Keratinocyte (primary cell): ENCODE measurements around the gene VPS37B. TPM values are rescaled to one million over a fixed set of nuclear protein-coding genes. Genes with fewer than 3 reads are reported as not detected.

Experiments used
- DNase-seq: peaks from one replicate; pipeline ENCODE4 v3.0.0-alpha.2; 2011; ENCODE audit warnings: low read depth, missing footprints, low spot score
- FAIRE-seq: peaks from 2 replicates; lab custom pipeline; 2011; peaks lifted over from hg19 to GRCh38; lab: Jason Lieb, UNC
- H2AFZ ChIP-seq: 2 replicates; pipeline ENCODE4 v1.6.0; 2012; ENCODE audit warnings: low read length, control low read depth, inconsistent platforms; ENCODE audit not compliant: control insufficient read depth
- H3K27ac ChIP-seq: 2 replicates; pipeline ENCODE4 v1.5.1; 2011; ENCODE audit warnings: low read length; ENCODE audit not compliant: control insufficient read depth, insufficient read depth
- H3K27me3 ChIP-seq: 3 replicates; pipeline ENCODE4 v1.6.0; 2011; ENCODE audit warnings: low read length; ENCODE audit not compliant: control insufficient read depth, insufficient read depth; ENCODE audit errors: extremely low read depth
- H3K36me3 ChIP-seq, 2 experiments: 2 replicates in 1 of 2; 3 replicates in 1 of 2; pipeline ENCODE4 v1.5.1; 2011; ENCODE audit warnings: low read length in 2 of 2, mild to moderate bottlenecking in 1 of 2; ENCODE audit not compliant: control insufficient read depth in 2 of 2, insufficient read depth in 2 of 2; ENCODE audit errors: extremely low read depth in 1 of 2
- H3K4me1 ChIP-seq: 3 replicates; pipeline ENCODE4 v1.5.1; 2011; ENCODE audit warnings: low read length; ENCODE audit not compliant: control insufficient read depth, insufficient read depth; ENCODE audit errors: extremely low read depth
- H3K4me2 ChIP-seq: 3 replicates; pipeline ENCODE4 v1.6.0; 2011; ENCODE audit warnings: low read depth, low read length; ENCODE audit not compliant: control insufficient read depth, insufficient read depth; ENCODE audit errors: extremely low read depth
- H3K4me3 ChIP-seq, 3 experiments: fragments of 200-600 bp in 1 of 3; sonication (generic) in 1 of 3; 2 replicates in 2 of 3; 3 replicates in 1 of 3; pipeline ENCODE4 v1.5.1; 2011 to 2016; ENCODE audit warnings: low read length in 3 of 3, mild to moderate bottlenecking in 3 of 3, control low read depth in 2 of 3, inconsistent platforms in 1 of 3, low read depth in 1 of 3, mixed read lengths in 1 of 3, mixed run types in 1 of 3, moderate library complexity in 1 of 3; ENCODE audit not compliant: control insufficient read depth in 2 of 3, insufficient read depth in 2 of 3; ENCODE audit errors: extremely low read depth in 1 of 3
- H3K79me2 ChIP-seq: 2 replicates; pipeline ENCODE4 v1.6.0; 2012; ENCODE audit warnings: low read length; ENCODE audit not compliant: control insufficient read depth, insufficient read depth
- H3K9ac ChIP-seq: 3 replicates; pipeline ENCODE4 v1.6.0; 2011; ENCODE audit warnings: low read length; ENCODE audit not compliant: control insufficient read depth, insufficient read depth; ENCODE audit errors: extremely low read depth
- H3K9me1 ChIP-seq: 3 replicates; pipeline ENCODE4 v1.6.0; 2011; ENCODE audit warnings: low read length; ENCODE audit not compliant: control insufficient read depth, insufficient read depth; ENCODE audit errors: extremely low read depth
- H3K9me3 ChIP-seq: 2 replicates; pipeline ENCODE4 v1.5.1; 2012; ENCODE audit warnings: low read depth, low read length; ENCODE audit not compliant: control insufficient read depth
- H4K20me1 ChIP-seq: 3 replicates; pipeline ENCODE4 v1.6.0; 2011; ENCODE audit warnings: low read length; ENCODE audit not compliant: control insufficient read depth, insufficient read depth; ENCODE audit errors: extremely low read depth
- EZH2 ChIP-seq: IDR thresholded peaks from one replicate; pipeline ENCODE4 v1.6.1; 2012; ENCODE audit warnings: inconsistent platforms, mild to moderate bottlenecking, low read length, moderate library complexity
- dilution Hi-C: fragments of 300-500 bp; cut with MboI; formaldehyde crosslinking; loops from one replicate; pipeline ENCODE4 v1.7.0; 2020; ENCODE audit warnings: low sequenced_read_pairs; ENCODE audit not compliant: extremely low pct_ligation_motif_present
- polyA plus RNA-seq, 5 experiments: library from polyadenylated mRNA; depleted of rRNA in 3 of 5; stranded (reverse) in 3 of 5; stranded (forward) in 1 of 5; unstranded in 1 of 5; fragments of >200 nt; gene quantifications; 1 replicate in 1 of 5; 2 replicates in 3 of 5; 3 replicates in 1 of 5; pipeline versions ENCODE4 v1.2.1 to v1.2.3, GENCODE V29; 2011 to 2012; ENCODE audit warnings: missing spikeins in 2 of 5, low read depth in 1 of 5, low replicate concordance in 1 of 5
- TF ChIP-seq, protein P1 (sequence below), 3 experiments: IDR thresholded peaks in 1 of 3; conservative IDR thresholded peaks in 1 of 3; optimal IDR thresholded peaks in 1 of 3; 2 replicates in 2 of 3; 3 replicates in 1 of 3; pipeline versions ENCODE3 to v1.5.1; 2011; ENCODE audit warnings: low read length in 3 of 3, mild to moderate bottlenecking in 3 of 3, moderate library complexity in 2 of 3, control low read depth in 1 of 3, inconsistent platforms in 1 of 3; ENCODE audit not compliant: insufficient read depth in 2 of 3; ENCODE audit errors: extremely low read depth in 1 of 3

The VPS37B gene
- polyA plus RNA-seq, 1 donor (not counting 4 experiments of a cell fraction or from before 2014, with no cell fraction given) = 34.1 TPM

- H3K4me1 ChIP-seq = peaks cover 24% of the 10 kb centered on the region
- H3K9ac ChIP-seq = no peak overlapping the region
- no peaks in the 10 kb centered on the region for H4K20me1 ChIP-seq
- H3K79me2 ChIP-seq = no peaks in the 10 kb centered on the region
- FAIRE-seq = peak; percentile 26
- DNase-seq = no peak
- dilution Hi-C loops = no loop called here
- H2AFZ ChIP-seq = no peak overlapping the region
- H3K9me1 ChIP-seq = no peaks in the 10 kb centered on the region
- no peaks in the 10 kb centered on the region for H3K36me3 ChIP-seq
- H3K27ac ChIP-seq = peak overlapping the region; percentile 2
- H3K4me2 ChIP-seq = no peak overlapping the region
- TF ChIP-seq, protein P1, sequence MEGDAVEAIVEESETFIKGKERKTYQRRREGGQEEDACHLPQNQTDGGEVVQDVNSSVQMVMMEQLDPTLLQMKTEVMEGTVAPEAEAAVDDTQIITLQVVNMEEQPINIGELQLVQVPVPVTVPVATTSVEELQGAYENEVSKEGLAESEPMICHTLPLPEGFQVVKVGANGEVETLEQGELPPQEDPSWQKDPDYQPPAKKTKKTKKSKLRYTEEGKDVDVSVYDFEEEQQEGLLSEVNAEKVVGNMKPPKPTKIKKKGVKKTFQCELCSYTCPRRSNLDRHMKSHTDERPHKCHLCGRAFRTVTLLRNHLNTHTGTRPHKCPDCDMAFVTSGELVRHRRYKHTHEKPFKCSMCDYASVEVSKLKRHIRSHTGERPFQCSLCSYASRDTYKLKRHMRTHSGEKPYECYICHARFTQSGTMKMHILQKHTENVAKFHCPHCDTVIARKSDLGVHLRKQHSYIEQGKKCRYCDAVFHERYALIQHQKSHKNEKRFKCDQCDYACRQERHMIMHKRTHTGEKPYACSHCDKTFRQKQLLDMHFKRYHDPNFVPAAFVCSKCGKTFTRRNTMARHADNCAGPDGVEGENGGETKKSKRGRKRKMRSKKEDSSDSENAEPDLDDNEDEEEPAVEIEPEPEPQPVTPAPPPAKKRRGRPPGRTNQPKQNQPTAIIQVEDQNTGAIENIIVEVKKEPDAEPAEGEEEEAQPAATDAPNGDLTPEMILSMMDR (optimal IDR thresholded peaks at IDR 0.05 in 1 of 3, IDR thresholded peaks at IDR 0.05 in 1 of 3, conservative IDR thresholded peaks at IDR 0.05 in 1 of 3; ENCODE audit: extremely low read depth in 1 of 3, insufficient read depth in 2 of 3, low read length in 3 of 3) = no peak
- TF ChIP-seq EZH2 = no peak
- H3K27me3 ChIP-seq = no peaks in the 10 kb centered on the region
- no peaks in the 10 kb centered on the region for H3K9me3 ChIP-seq
- H3K4me3 ChIP-seq = no peak overlapping the region
These were observed 21.7 kb upstream of the VPS37B start for GRCh38 chr12:122917507-122918121.

DNA sequence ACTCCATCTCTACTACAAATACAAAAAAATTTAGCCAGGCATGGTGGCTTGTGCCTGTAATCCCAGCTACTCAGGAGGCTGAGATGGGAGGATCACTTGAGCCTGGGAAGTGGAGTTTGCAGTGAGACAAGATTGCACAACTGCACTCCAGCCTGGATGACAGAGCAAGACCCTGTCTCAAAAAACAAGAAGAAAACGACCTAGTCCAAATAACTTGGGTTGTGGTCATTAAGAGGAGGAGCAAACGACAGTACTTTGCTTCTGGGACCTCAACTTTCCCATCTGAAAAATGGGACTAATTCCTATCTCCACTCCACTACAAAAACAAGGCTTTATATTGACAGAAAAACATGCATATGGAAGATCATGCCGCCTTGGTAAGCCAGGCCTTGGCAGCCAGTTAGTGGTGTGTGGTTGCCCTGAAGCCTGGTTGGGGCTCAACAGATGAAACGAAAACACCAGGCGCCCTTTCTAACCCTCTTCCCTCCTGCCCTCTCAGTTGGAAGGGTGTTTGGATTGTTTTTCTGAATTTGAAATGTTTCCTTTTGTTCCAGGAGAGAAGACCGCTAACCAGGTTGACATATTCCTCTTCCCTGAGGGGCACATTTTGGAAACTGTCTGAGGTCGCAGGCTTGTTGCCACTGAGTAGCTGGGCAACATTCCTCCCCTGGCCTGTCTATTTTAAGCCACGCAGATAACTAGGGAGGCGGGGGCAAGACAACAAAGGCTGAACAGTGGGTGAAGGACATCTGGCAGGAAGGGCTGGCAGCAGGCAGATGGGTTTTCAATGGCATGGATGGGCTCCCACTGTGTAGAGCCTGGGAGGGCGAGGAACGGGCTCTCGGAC, 13.7 kb upstream of the VPS37B start:
- H3K36me3 ChIP-seq = no peaks in the 10 kb centered on the region
- no peaks in the 10 kb centered on the region for H3K9me3 ChIP-seq
- H3K9ac ChIP-seq = no peak overlapping the region
- no peaks in the 10 kb centered on the region for H3K9me1 ChIP-seq
- H3K4me3 ChIP-seq = no peak overlapping the region
- no peak for TF ChIP-seq EZH2
- TF ChIP-seq, protein P1 (optimal IDR thresholded peaks at IDR 0.05 in 1 of 3, IDR thresholded peaks at IDR 0.05 in 1 of 3, conservative IDR thresholded peaks at IDR 0.05 in 1 of 3; ENCODE audit: extremely low read depth in 1 of 3, insufficient read depth in 2 of 3, low read length in 3 of 3) = no peak
- no peaks in the 10 kb centered on the region for H3K79me2 ChIP-seq
- dilution Hi-C loops = no loop called here
- no peaks in the 10 kb centered on the region for H4K20me1 ChIP-seq
- no peak overlapping the region for H3K4me2 ChIP-seq
- no peak for DNase-seq
- no peak overlapping the region for H3K27ac ChIP-seq
- H2AFZ ChIP-seq = no peak overlapping the region
- FAIRE-seq = peak; percentile 17
- H3K4me1 ChIP-seq = no peaks in the 10 kb centered on the region
- no peaks in the 10 kb centered on the region for H3K27me3 ChIP-seq
